Temporal lobe (tissue), 2 donors: ENCODE measurements around the gene NAA16. TPM values are rescaled to one million over a fixed set of nuclear protein-coding genes. Genes with fewer than 3 reads are reported as not detected.

Experiments
- small RNA-seq: library from RNA; depleted of rRNA; stranded (forward); fragments of <200 nt; gene quantifications from one replicate; pipeline ENCODE3, GENCODE V24; 2014; ENCODE audit warnings: low replicate concordance
- total RNA-seq: library from RNA; depleted of rRNA; stranded (reverse); fragments of >200 nt; gene quantifications from one replicate; pipeline ENCODE4 v1.2.3, GENCODE V29; 2014

NAA16 gene
- total RNA-seq, 1 donor from 2014 or later = 35.7 TPM

Small RNA genes lying within 50 kb of the gene (small RNA-seq; reads per million reads assigned to genes)
- gene RNU6-57P = not detected

Other genes with a start within 250 kb of the NAA16 start
- 9.8 TPM for gene WBP4, start 249.8 kb upstream of the NAA16 start, total RNA-seq
- gene KBTBD6, start 178.5 kb upstream of the NAA16 start, total RNA-seq = 73.0 TPM
- gene KBTBD7, start 116.7 kb upstream of the NAA16 start, total RNA-seq = 33.4 TPM
- gene MTRF1, start 47.7 kb upstream of the NAA16 start, total RNA-seq = 12.5 TPM
- 25.8 TPM for gene RGCC, start 146.3 kb downstream of the NAA16 start, total RNA-seq